K562 (cell line): ENCODE measurements around the gene RALGAPA2. TPM values are rescaled to one million over a fixed set of nuclear protein-coding genes. Genes with fewer than 3 reads are reported as not detected.

Experiments used
- ATAC-seq: fragments of 200-7000 bp; cut with Tn5 transposase; 3 replicates; pipeline ENCODE4 v1.9.1; 2020; ENCODE audit warnings: moderate library complexity
- BruUV-seq: library from RNA; stranded (reverse); fragments of 400-500 nt; replicated peaks from 2 replicates; lab custom pipeline; 2021; lab: Mats Ljungman, UMichigan
- CTCF ChIA-PET: fragments of 300-600 bp; formaldehyde crosslinking; extraction: SDS; loops from one replicate; lab custom pipeline; 2021; ENCODE audit warnings: low intra/inter-chr PET ratio; lab: Yijun Ruan, JAX
- POLR2A ChIA-PET: fragments of 300-600, 350-650 bp; sonication (Branson Sonifier 250); formaldehyde crosslinking; extraction: SDS; loops from one replicate; lab custom pipeline; 2021; ENCODE audit warnings: antibody characterized with exemption, inconsistent platforms; lab: Yijun Ruan, JAX
- DNase-seq, 4 experiments: peaks; one replicate each; pipeline versions ENCODE4 v3.0.0 to v3.0.0-alpha.2; 2011 to 2018; ENCODE audit warnings: low spot score in 3 of 4, mixed read lengths in 3 of 4; ENCODE audit errors: extremely low read depth in 1 of 4
- FAIRE-seq: peaks from 2 replicates; lab custom pipeline; 2011; peaks lifted over from hg19 to GRCh38; lab: Jason Lieb, UNC
- H2AFZ ChIP-seq: 2 replicates; pipeline ENCODE4 v1.6.0; 2011; ENCODE audit warnings: low read depth, low read length, control low read depth, inconsistent platforms
- H3K27ac ChIP-seq: fragments of 200-600 bp; 3 replicates; pipeline ENCODE4 v1.8.0; 2011; ENCODE audit warnings: low read depth, mild to moderate bottlenecking, control low read depth, inconsistent platforms, low read length, moderate library complexity, mixed read lengths; ENCODE audit errors: extremely low read depth
- H3K27me3 ChIP-seq, 2 experiments: fragments of 300-600 bp in 1 of 2; 2 replicates in 1 of 2; 3 replicates in 1 of 2; pipeline versions ENCODE4 v1.6.0 to v1.8.0; 2011; ENCODE audit warnings: inconsistent platforms in 2 of 2, low read length in 2 of 2, mild to moderate bottlenecking in 1 of 2, mixed read lengths in 1 of 2, moderate library complexity in 1 of 2; ENCODE audit not compliant: control insufficient read depth in 2 of 2, insufficient read depth in 2 of 2
- H3K36me3 ChIP-seq: fragments of 300-600 bp; 3 replicates; pipeline ENCODE4 v1.8.0; 2011; ENCODE audit warnings: mild to moderate bottlenecking, low read length, inconsistent platforms; ENCODE audit not compliant: control insufficient read depth, insufficient read depth
- H3K4me1 ChIP-seq, 2 experiments: fragments of 200-600 bp in 1 of 2; replicated peaks in 1 of 2; 2 replicates in 1 of 2; 3 replicates in 1 of 2; pipeline versions ENCODE4 v1.5.1 to v1.8.0; 2011; ENCODE audit warnings: inconsistent platforms in 2 of 2, low read length in 2 of 2, mild to moderate bottlenecking in 1 of 2, mixed read lengths in 1 of 2, moderate library complexity in 1 of 2; ENCODE audit not compliant: control insufficient read depth in 2 of 2, insufficient read depth in 2 of 2
- H3K4me2 ChIP-seq: 2 replicates; pipeline ENCODE4 v1.6.1; 2011; ENCODE audit warnings: low read length, control low read depth, inconsistent platforms, mixed read lengths; ENCODE audit not compliant: insufficient read depth
- H3K4me3 ChIP-seq: fragments of 200-600 bp; sonication (generic), shearing (Covaris generic); 2 replicates; pipeline ENCODE4 v1.5.1; 2016; ENCODE audit warnings: control low read depth, inconsistent platforms
- H3K79me2 ChIP-seq: fragments of 200-600 bp; 3 replicates; pipeline ENCODE4 v1.8.0; 2011; ENCODE audit warnings: low read length, inconsistent platforms; ENCODE audit not compliant: control insufficient read depth, insufficient read depth
- H3K9ac ChIP-seq, 2 experiments: 2 replicates each; pipeline versions ENCODE4 v1.6.0 to v1.6.1; 2011; ENCODE audit warnings: low read depth in 2 of 2, low read length in 2 of 2, control low read depth in 1 of 2, inconsistent platforms in 1 of 2, mild to moderate bottlenecking in 1 of 2, mixed read lengths in 1 of 2; ENCODE audit not compliant: insufficient read depth in 1 of 2
- H3K9me1 ChIP-seq: one replicate; pipeline ENCODE4 v1.6.0; 2011; ENCODE audit warnings: inconsistent platforms, mild to moderate bottlenecking, low read length, moderate library complexity; ENCODE audit not compliant: control insufficient read depth, insufficient read depth
- H3K9me3 ChIP-seq: replicated peaks from 2 replicates; pipeline ENCODE4 v1.5.1; 2011; ENCODE audit warnings: low read depth, low read length, inconsistent platforms; ENCODE audit not compliant: control insufficient read depth, insufficient read depth
- H4K20me1 ChIP-seq: replicated peaks from 2 replicates; pipeline ENCODE4 v1.6.1; 2011; ENCODE audit warnings: low read length, inconsistent platforms, mixed read lengths; ENCODE audit not compliant: control insufficient read depth, insufficient read depth
- FOSL1 ChIP-seq: fragments of 200-800 bp; sonication (Bioruptor generic); conservative IDR thresholded peaks from 2 replicates; pipeline ENCODE4 v1.6.1; 2016; ENCODE audit warnings: missing genetic modification characterization, missing compliant biosample characterization
- HDAC1 ChIP-seq, 2 experiments: fragments of 450-650 bp; IDR thresholded peaks; 2 replicates each; pipeline ENCODE4 v1.6.1; 2016 to 2017; ENCODE audit warnings: inconsistent platforms in 1 of 2, mild to moderate bottlenecking in 1 of 2, moderate library complexity in 1 of 2
- KLF1 ChIP-seq: fragments of 450-650 bp; IDR thresholded peaks from 2 replicates; pipeline ENCODE4 v1.6.1; 2016; ENCODE audit warnings: missing genetic modification characterization, missing compliant biosample characterization
- MCM5 ChIP-seq: fragments of 450-650 bp; IDR thresholded peaks from 2 replicates; pipeline ENCODE4 v1.6.1; 2016; ENCODE audit warnings: low read depth
- NR3C1 ChIP-seq: sonication (generic); formaldehyde crosslinking; IDR thresholded peaks from 2 replicates; pipeline ENCODE4 v1.8.1; 2022; ENCODE audit warnings: missing genetic modification reagents
- RBM22 ChIP-seq: fragments of 200-400 bp; formaldehyde crosslinking; IDR thresholded peaks from 2 replicates; pipeline ENCODE4 v1.6.1; 2018; ENCODE audit warnings: low read length, low read depth; ENCODE audit not compliant: poor library complexity, severe bottlenecking
- THRAP3 ChIP-seq: fragments of 450-650 bp; IDR thresholded peaks from 2 replicates; pipeline ENCODE4 v1.6.1; 2016; ENCODE audit warnings: mild to moderate bottlenecking, inconsistent platforms, borderline replicate concordance
- ZNF589 ChIP-seq: fragments of 200-800 bp; sonication (Bioruptor generic); IDR thresholded peaks from 2 replicates; pipeline ENCODE4 v1.6.1; 2016; ENCODE audit warnings: low read depth, missing genetic modification characterization, missing compliant biosample characterization
- ZNF76 ChIP-seq: fragments of 250-450 bp; sonication (Bioruptor Pico); IDR thresholded peaks from 2 replicates; pipeline ENCODE4 v1.4.0; 2020; ENCODE audit warnings: mild to moderate bottlenecking, moderate library complexity, borderline replicate concordance
- WGBS: fragments of 100-300 bp; shearing (Covaris generic); methylation state at CpG from one replicate; pipeline ENCODE4 v1.1.6; 2016; ENCODE audit warnings: low coverage, mixed read lengths; ENCODE audit not compliant: insufficient coverage; ENCODE audit errors: missing lambda C conversion rate; 5-methylcytosine and 5-hydroxymethylcytosine counted together
- in situ Hi-C: fragments of 300-500 bp; cut with MboI; formaldehyde crosslinking; loops from 4 replicates; pipeline ENCODE4 v1.15.0; 2018; ENCODE audit warnings: inconsistent platforms, mixed read lengths
- intact Hi-C: fragments of 100-400 bp; cut with micrococcal nuclease; formaldehyde crosslinking; loops from 2 replicates; pipeline ENCODE4 v1.14.2; 2022
- polyA plus RNA-seq, 8 experiments: library from polyadenylated mRNA; depleted of rRNA in 4 of 8; stranded (reverse) in 5 of 8; unstranded in 3 of 8; fragments of >200 nt; fragmentation: Nextera tagmentation in 2 of 8; fragmentation: Illumina TruSeq in 1 of 8; extraction: Ambion mirVana in 2 of 8; extraction: Trizol in 1 of 8; gene quantifications; 2 replicates each; pipeline versions ENCODE4 v1.2.1 to v1.2.3, GENCODE V29; 2011 to 2014; ENCODE audit warnings: inconsistent platforms in 1 of 8, missing spikeins in 1 of 8
- total RNA-seq, 7 experiments: library from RNA; depleted of rRNA in 6 of 7; stranded (reverse); fragments of >200 nt in 6 of 7; fragmentation: Illumina TruSeq in 2 of 7; extraction: Trizol in 2 of 7; gene quantifications; 2 replicates each; pipeline versions ENCODE4 v1.2.1 to v1.2.3, GENCODE V29; 2011 to 2021; ENCODE audit warnings: low replicate concordance in 1 of 7
- TF ChIP-seq, protein P1 (sequence below): sonication (generic); formaldehyde crosslinking; IDR thresholded peaks from 2 replicates; pipeline ENCODE4 v1.8.1; 2022; ENCODE audit warnings: missing genetic modification reagents
- TF ChIP-seq, protein P2 (sequence below), 2 experiments: fragments of 250-450 bp in 1 of 2; fragments of 450-650 bp in 1 of 2; sonication (Bioruptor Pico) in 1 of 2; IDR thresholded peaks; 2 replicates each; pipeline versions ENCODE4 v1.6.1 to v1.8.0; 2016 to 2021; ENCODE audit warnings: mild to moderate bottlenecking in 2 of 2, moderate library complexity in 2 of 2, missing compliant biosample characterization in 1 of 2, missing genetic modification characterization in 1 of 2
- TF ChIP-seq, protein P3 (sequence below): fragments of 450-650 bp; IDR thresholded peaks from 2 replicates; pipeline ENCODE4 v1.7.1; 2018; ENCODE audit warnings: mild to moderate bottlenecking, low read depth; ENCODE audit not compliant: partially characterized antibody
- TF ChIP-seq, protein P4 (sequence below): sonication (generic); formaldehyde crosslinking; IDR thresholded peaks from 2 replicates; pipeline ENCODE4 v1.8.0; 2022; ENCODE audit warnings: mild to moderate bottlenecking, missing genetic modification reagents

RALGAPA2 gene
- total and polyA plus RNA-seq, 9 of the 15 experiments (the other 6 are each of a cell fraction or from before 2014, with no cell fraction given), result 0.35 to 2.7 (median 1.4) TPM

DNA sequence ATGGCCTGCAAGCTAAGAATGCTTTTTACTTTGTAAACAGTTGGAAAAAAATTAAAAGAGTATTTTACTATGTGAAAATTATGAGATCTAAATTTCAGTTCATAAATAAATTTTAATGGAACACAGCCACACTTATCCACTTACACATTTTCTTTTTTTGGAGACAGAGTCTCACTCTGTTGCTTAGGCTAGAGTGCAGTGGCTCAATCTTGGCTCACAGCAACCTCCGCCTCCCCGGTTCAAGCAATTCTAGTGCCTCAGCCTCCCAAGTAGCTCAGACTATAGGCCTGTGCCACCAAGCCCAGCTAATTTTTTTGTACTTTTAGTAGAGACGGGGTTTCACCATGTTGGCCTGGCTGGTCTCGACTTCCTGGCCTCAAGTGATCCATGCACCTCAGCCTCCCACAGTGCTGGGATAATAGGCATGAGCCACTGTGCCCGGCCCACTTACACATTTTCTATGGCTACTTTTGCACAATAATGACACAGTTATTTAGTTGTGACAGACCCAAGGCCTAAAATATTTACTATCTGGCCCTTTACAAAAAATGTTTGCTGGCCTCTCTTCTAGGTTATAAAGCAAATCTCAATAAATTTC lies 234.9 kb downstream of the RALGAPA2 start:
- Histone ChIP-seq H3K4me1 (no peaks in the 10 kb centered on the region), H3K79me2 (no peaks in the 10 kb centered on the region), H3K9me3 (no peaks in the 10 kb centered on the region), H3K9ac (no peak overlapping the region), H3K27ac (no peak overlapping the region), H3K4me2 (no peak overlapping the region), H3K9me1 (no peaks in the 10 kb centered on the region), H3K27me3 (no peaks in the 10 kb centered on the region), H2AFZ (no peak overlapping the region), H3K36me3 (no peaks in the 10 kb centered on the region), H3K4me3 (no peak overlapping the region), H4K20me1 (no peaks in the 10 kb centered on the region; the same call in 1 of the 2 replicates)
- in situ Hi-C loops, result no loop called here
- ATAC-seq (no peak), DNase-seq (no peak), FAIRE-seq (no peak)
- BruUV-seq, result no TSS peak
- intact Hi-C loops, result no loop called here
- WGBS, result 0% methylated on average over 5 of the region's 5 CpGs
- ChIA-PET CTCF (no interaction called here), POLR2A (no interaction called here)
- TF ChIP-seq HDAC1 (IDR thresholded peaks at IDR 0.05) (no peak), NR3C1 (no peak), MCM5 (no peak), ZNF76 (CRISPR knock-in tag) (no peak), RBM22 (no peak), ZNF589 (no peak), THRAP3 (no peak), KLF1 (tag) (no peak), FOSL1 (tag) (no peak)
- TF ChIP-seq, protein P1, sequence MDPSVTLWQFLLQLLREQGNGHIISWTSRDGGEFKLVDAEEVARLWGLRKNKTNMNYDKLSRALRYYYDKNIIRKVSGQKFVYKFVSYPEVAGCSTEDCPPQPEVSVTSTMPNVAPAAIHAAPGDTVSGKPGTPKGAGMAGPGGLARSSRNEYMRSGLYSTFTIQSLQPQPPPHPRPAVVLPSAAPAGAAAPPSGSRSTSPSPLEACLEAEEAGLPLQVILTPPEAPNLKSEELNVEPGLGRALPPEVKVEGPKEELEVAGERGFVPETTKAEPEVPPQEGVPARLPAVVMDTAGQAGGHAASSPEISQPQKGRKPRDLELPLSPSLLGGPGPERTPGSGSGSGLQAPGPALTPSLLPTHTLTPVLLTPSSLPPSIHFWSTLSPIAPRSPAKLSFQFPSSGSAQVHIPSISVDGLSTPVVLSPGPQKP (CRISPR knock-in tag), result no peak
- TF ChIP-seq, protein P2, sequence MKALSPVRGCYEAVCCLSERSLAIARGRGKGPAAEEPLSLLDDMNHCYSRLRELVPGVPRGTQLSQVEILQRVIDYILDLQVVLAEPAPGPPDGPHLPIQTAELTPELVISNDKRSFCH (CRISPR knock-in tag; IDR thresholded peaks at IDR 0.05), result no peak
- TF ChIP-seq, protein P2 (tag; IDR thresholded peaks at IDR 0.05), result no peak
- TF ChIP-seq, protein P3, sequence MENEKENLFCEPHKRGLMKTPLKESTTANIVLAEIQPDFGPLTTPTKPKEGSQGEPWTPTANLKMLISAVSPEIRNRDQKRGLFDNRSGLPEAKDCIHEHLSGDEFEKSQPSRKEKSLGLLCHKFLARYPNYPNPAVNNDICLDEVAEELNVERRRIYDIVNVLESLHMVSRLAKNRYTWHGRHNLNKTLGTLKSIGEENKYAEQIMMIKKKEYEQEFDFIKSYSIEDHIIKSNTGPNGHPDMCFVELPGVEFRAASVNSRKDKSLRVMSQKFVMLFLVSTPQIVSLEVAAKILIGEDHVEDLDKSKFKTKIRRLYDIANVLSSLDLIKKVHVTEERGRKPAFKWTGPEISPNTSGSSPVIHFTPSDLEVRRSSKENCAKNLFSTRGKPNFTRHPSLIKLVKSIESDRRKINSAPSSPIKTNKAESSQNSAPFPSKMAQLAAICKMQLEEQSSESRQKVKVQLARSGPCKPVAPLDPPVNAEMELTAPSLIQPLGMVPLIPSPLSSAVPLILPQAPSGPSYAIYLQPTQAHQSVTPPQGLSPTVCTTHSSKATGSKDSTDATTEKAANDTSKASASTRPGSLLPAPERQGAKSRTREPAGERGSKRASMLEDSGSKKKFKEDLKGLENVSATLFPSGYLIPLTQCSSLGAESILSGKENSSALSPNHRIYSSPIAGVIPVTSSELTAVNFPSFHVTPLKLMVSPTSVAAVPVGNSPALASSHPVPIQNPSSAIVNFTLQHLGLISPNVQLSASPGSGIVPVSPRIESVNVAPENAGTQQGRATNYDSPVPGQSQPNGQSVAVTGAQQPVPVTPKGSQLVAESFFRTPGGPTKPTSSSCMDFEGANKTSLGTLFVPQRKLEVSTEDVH, result no peak
- TF ChIP-seq, protein P4, sequence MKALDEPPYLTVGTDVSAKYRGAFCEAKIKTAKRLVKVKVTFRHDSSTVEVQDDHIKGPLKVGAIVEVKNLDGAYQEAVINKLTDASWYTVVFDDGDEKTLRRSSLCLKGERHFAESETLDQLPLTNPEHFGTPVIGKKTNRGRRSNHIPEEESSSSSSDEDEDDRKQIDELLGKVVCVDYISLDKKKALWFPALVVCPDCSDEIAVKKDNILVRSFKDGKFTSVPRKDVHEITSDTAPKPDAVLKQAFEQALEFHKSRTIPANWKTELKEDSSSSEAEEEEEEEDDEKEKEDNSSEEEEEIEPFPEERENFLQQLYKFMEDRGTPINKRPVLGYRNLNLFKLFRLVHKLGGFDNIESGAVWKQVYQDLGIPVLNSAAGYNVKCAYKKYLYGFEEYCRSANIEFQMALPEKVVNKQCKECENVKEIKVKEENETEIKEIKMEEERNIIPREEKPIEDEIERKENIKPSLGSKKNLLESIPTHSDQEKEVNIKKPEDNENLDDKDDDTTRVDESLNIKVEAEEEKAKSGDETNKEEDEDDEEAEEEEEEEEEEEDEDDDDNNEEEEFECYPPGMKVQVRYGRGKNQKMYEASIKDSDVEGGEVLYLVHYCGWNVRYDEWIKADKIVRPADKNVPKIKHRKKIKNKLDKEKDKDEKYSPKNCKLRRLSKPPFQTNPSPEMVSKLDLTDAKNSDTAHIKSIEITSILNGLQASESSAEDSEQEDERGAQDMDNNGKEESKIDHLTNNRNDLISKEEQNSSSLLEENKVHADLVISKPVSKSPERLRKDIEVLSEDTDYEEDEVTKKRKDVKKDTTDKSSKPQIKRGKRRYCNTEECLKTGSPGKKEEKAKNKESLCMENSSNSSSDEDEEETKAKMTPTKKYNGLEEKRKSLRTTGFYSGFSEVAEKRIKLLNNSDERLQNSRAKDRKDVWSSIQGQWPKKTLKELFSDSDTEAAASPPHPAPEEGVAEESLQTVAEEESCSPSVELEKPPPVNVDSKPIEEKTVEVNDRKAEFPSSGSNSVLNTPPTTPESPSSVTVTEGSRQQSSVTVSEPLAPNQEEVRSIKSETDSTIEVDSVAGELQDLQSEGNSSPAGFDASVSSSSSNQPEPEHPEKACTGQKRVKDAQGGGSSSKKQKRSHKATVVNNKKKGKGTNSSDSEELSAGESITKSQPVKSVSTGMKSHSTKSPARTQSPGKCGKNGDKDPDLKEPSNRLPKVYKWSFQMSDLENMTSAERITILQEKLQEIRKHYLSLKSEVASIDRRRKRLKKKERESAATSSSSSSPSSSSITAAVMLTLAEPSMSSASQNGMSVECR (CRISPR knock-in tag), result no peak
